ENCODE results near the gene CAMTA1. TPM values are rescaled to one million over a fixed set of nuclear protein-coding genes. Genes with fewer than 3 reads are reported as not detected.

CAMTA1 gene
- polyA plus RNA-seq, 1 donor (not counting 4 experiments of a cell fraction or from before 2014, with no cell fraction given), result 51.4 TPM

DNA sequence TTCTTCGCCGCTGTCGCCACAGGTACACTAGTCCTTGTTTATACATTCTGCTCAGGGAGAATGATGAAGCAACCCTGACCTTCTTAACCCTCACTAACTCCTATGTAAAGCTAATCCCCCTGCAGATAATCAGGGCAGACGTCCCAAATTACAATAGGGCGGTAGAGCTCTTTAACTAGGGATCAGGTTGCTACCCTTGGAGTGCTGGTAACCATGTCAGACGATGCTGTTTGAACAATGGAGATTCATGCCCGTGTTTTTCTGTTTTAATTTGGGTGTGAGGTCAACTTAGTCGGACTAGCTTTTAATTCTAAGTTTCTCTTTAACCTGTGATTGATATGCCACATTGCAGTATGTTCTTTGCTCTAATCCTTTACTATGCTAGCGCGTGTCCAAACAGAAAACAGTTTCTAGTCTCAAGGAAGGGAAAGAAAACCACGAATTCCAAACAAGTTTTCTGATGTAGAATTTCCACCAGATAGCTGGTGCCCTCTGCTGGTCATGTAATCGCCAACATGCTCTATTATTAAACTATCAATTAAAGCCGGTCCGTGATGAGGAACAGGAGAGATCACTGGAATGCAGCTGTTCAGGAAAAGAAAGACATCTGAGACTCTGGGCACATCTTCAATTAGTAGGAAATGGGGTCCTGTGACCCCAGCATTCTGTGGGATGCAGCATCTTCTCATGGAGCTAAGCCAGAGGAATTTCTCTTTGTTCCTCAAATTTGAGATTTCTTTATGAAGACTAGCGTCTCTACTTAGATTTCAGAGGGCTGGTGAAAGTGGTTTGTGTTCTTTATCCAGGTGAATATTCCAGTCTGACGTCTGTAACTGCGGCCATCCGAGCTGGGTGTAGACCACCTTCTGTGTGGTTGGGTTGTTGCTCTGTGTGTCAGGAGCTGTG lies 967.5 kb downstream of the CAMTA1 start:
- Histone ChIP-seq H2AFZ (ENCODE audit: control insufficient read depth, low read length) (peak overlapping the region; percentile 79), H3K36me3 (ENCODE audit: control insufficient read depth in 2 of 2, extremely low read depth in 1 of 2, insufficient read depth in 2 of 2, low read length in 2 of 2) (no peaks in the 10 kb centered on the region), H3K9ac (ENCODE audit: control insufficient read depth, extremely low read depth, insufficient read depth, low read length) (no peak overlapping the region), H3K27me3 (ENCODE audit: control insufficient read depth, extremely low read depth, insufficient read depth, low read length) (no peaks in the 10 kb centered on the region), H3K4me2 (ENCODE audit: control insufficient read depth, extremely low read depth, insufficient read depth, low read depth, low read length) (peak overlapping the region; percentile 67), H3K4me1 (ENCODE audit: control insufficient read depth, extremely low read depth, insufficient read depth, low read length) (peaks cover 4% of the 10 kb centered on the region), H3K9me1 (ENCODE audit: control insufficient read depth, extremely low read depth, insufficient read depth, low read length) (no peaks in the 10 kb centered on the region), H3K79me2 (ENCODE audit: control insufficient read depth, insufficient read depth, low read length) (no peaks in the 10 kb centered on the region), H3K4me3 (ENCODE audit: control insufficient read depth in 2 of 3, extremely low read depth in 1 of 3, insufficient read depth in 2 of 3, low read depth in 1 of 3, low read length in 3 of 3) (peak overlapping the region in 1 of 3 experiments; percentile 25), H3K9me3 (ENCODE audit: control insufficient read depth, low read depth, low read length) (no peaks in the 10 kb centered on the region), H3K27ac (ENCODE audit: control insufficient read depth, insufficient read depth, low read length) (no peak overlapping the region), H4K20me1 (ENCODE audit: control insufficient read depth, extremely low read depth, insufficient read depth, low read length) (no peaks in the 10 kb centered on the region)
- DNase-seq (ENCODE audit: low read depth, low spot score), result no peak
- dilution Hi-C loops (cut with MboI; ENCODE audit: extremely low pct_ligation_motif_present, low sequenced_read_pairs), result no loop called here
- FAIRE-seq, result peak; percentile 83
- TF ChIP-seq, protein P1, sequence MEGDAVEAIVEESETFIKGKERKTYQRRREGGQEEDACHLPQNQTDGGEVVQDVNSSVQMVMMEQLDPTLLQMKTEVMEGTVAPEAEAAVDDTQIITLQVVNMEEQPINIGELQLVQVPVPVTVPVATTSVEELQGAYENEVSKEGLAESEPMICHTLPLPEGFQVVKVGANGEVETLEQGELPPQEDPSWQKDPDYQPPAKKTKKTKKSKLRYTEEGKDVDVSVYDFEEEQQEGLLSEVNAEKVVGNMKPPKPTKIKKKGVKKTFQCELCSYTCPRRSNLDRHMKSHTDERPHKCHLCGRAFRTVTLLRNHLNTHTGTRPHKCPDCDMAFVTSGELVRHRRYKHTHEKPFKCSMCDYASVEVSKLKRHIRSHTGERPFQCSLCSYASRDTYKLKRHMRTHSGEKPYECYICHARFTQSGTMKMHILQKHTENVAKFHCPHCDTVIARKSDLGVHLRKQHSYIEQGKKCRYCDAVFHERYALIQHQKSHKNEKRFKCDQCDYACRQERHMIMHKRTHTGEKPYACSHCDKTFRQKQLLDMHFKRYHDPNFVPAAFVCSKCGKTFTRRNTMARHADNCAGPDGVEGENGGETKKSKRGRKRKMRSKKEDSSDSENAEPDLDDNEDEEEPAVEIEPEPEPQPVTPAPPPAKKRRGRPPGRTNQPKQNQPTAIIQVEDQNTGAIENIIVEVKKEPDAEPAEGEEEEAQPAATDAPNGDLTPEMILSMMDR (optimal IDR thresholded peaks at IDR 0.05 in 1 of 3, IDR thresholded peaks at IDR 0.05 in 1 of 3, conservative IDR thresholded peaks at IDR 0.05 in 1 of 3; ENCODE audit: extremely low read depth in 1 of 3, insufficient read depth in 2 of 3, low read length in 3 of 3), result peak; percentile 61 to 71 (median 63)
- TF ChIP-seq EZH2 (IDR thresholded peaks at IDR 0.05; ENCODE audit: low read length), result no peak

DNA sequence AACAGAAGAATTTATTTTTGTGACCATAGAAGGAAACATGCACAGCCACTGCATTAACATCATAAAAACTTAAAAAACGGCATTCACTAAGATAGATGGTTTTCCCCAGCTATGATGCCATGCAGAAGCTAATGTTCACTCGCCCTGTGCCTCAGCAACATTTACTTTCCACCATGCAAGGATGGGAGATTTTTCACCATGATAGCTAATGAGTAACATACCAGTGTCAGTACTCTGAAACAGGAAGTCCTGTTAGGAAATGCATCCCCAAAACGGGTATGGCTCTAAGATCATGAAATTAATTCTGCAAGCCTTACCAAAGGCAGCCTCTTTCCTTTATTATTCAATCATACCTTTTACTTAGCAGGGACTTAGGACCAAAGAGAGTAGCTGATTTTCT lies 968.4 kb downstream of the CAMTA1 start:
- FAIRE-seq (no peak), DNase-seq (ENCODE audit: low read depth, low spot score) (no peak)
- H3K9ac ChIP-seq (ENCODE audit: control insufficient read depth, extremely low read depth, insufficient read depth, low read length), result no peak overlapping the region
- no peak for TF ChIP-seq EZH2 (IDR thresholded peaks at IDR 0.05; ENCODE audit: low read length)
- TF ChIP-seq, protein P1 (optimal IDR thresholded peaks at IDR 0.05 in 1 of 3, IDR thresholded peaks at IDR 0.05 in 1 of 3, conservative IDR thresholded peaks at IDR 0.05 in 1 of 3; ENCODE audit: extremely low read depth in 1 of 3, insufficient read depth in 2 of 3, low read length in 3 of 3), result no peak
- dilution Hi-C loops (cut with MboI; ENCODE audit: extremely low pct_ligation_motif_present, low sequenced_read_pairs), result no loop called here
- H2AFZ ChIP-seq (ENCODE audit: control insufficient read depth, low read length), result no peak overlapping the region
- no peaks in the 10 kb centered on the region for H3K27me3 ChIP-seq (ENCODE audit: control insufficient read depth, extremely low read depth, insufficient read depth, low read length)
- no peaks in the 10 kb centered on the region for H3K9me1 ChIP-seq (ENCODE audit: control insufficient read depth, extremely low read depth, insufficient read depth, low read length)
- no peaks in the 10 kb centered on the region for H4K20me1 ChIP-seq (ENCODE audit: control insufficient read depth, extremely low read depth, insufficient read depth, low read length)
- no peak overlapping the region for H3K4me2 ChIP-seq (ENCODE audit: control insufficient read depth, extremely low read depth, insufficient read depth, low read depth, low read length)
- peaks cover 4% of the 10 kb centered on the region for H3K4me1 ChIP-seq (ENCODE audit: control insufficient read depth, extremely low read depth, insufficient read depth, low read length)
- H3K4me3 ChIP-seq (ENCODE audit: control insufficient read depth in 2 of 3, extremely low read depth in 1 of 3, insufficient read depth in 2 of 3, low read depth in 1 of 3, low read length in 3 of 3), result no peak overlapping the region
- H3K27ac ChIP-seq (ENCODE audit: control insufficient read depth, insufficient read depth, low read length), result no peak overlapping the region
- no peaks in the 10 kb centered on the region for H3K36me3 ChIP-seq (ENCODE audit: control insufficient read depth in 2 of 2, extremely low read depth in 1 of 2, insufficient read depth in 2 of 2, low read length in 2 of 2)
- no peaks in the 10 kb centered on the region for H3K79me2 ChIP-seq (ENCODE audit: control insufficient read depth, insufficient read depth, low read length)
- no peaks in the 10 kb centered on the region for H3K9me3 ChIP-seq (ENCODE audit: control insufficient read depth, low read depth, low read length)

Data from keratinocyte (primary cell).